ENCODE measurements around the gene RSBN1.

DNA sequence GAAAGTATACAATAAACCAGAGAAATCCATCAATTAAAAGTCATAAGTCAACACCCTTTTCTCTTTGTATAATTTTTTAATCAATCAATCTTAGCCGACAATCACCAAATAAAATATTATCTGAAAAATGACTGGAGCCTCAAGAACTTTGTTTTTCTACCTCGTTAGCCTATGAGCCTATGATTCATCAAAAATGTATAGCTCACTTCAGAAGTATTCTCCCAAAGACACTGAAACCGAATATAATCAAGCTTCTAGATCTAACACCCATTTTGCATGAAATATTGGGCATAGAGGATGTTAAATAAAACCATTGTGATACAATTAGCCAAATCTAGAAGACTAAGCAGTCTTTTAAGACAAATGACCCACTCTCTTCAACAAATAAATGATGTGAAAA is 17.8 kb upstream of the RSBN1 start:
- TF ChIP-seq EZH2 (IDR thresholded peaks at IDR 0.05; ENCODE audit: insufficient read depth, poor library complexity, severe bottlenecking) (no peak), EZH2phosphoT487 (IDR thresholded peaks at IDR 0.05; ENCODE audit: insufficient read depth, low read depth) (no peak)
